GM08714 (cell line): ENCODE results near the gene IGDCC3.

Experiments used
- H3K4me3 ChIP-seq: fragments of 200-500 bp; sonication (Bioruptor generic); 2 replicates; pipeline ENCODE4 v1.5.1; 2014; ENCODE audit warnings: mild to moderate bottlenecking, low read length, inconsistent platforms
- ZNF274 ChIP-seq: IDR thresholded peaks from 2 replicates; pipeline ENCODE4 v1.6.1; 2012; ENCODE audit warnings: mild to moderate bottlenecking, low read depth, low read length

IGDCC3 gene

GRCh38 chr15:65377976-65378366, at the start of gene IGDCC3:
Gene IGDCC3, minus strand, starts transcription at chr15:65378002. Its CDS starts 214 bp downstream, at chr15:65377788.
- peak within 1 kb of the TSS; percentile 43 for H3K4me3 ChIP-seq
- no peak for TF ChIP-seq ZNF274

- no peak for TF ChIP-seq ZNF274
- no peak overlapping the region for H3K4me3 ChIP-seq
These were observed 48.5 kb upstream of the IGDCC3 start for GRCh38 chr15:65426216-65426853.

DNA sequence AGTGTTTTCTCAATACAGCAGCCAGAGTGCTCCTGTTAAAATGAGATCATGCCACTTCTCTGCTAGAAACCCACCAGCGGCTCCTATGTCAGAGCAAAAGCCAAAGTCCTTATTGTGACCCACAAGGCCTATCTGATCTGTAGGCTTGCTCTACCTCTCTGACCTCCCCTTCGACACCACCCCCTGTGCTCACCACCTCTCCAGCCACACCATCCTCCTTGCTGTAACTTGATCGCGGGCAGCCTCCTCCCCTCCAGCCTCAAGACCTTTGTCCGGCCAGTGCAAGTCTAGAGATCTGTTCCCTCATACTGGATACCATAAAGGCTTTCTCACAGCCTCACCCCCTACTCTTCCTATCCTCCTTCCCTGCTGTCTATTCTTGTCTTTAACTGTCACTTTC, 46.9 kb upstream of the IGDCC3 start:
- no peak for TF ChIP-seq ZNF274

GRCh38 chr15:65423976-65424679, 46.3 kb upstream of the IGDCC3 start:
- TF ChIP-seq ZNF274 = no peak
- no peak overlapping the region for H3K4me3 ChIP-seq

More for the DNA sequence above, 46.9 kb upstream of the IGDCC3 start:
- no peak overlapping the region for H3K4me3 ChIP-seq

DNA sequence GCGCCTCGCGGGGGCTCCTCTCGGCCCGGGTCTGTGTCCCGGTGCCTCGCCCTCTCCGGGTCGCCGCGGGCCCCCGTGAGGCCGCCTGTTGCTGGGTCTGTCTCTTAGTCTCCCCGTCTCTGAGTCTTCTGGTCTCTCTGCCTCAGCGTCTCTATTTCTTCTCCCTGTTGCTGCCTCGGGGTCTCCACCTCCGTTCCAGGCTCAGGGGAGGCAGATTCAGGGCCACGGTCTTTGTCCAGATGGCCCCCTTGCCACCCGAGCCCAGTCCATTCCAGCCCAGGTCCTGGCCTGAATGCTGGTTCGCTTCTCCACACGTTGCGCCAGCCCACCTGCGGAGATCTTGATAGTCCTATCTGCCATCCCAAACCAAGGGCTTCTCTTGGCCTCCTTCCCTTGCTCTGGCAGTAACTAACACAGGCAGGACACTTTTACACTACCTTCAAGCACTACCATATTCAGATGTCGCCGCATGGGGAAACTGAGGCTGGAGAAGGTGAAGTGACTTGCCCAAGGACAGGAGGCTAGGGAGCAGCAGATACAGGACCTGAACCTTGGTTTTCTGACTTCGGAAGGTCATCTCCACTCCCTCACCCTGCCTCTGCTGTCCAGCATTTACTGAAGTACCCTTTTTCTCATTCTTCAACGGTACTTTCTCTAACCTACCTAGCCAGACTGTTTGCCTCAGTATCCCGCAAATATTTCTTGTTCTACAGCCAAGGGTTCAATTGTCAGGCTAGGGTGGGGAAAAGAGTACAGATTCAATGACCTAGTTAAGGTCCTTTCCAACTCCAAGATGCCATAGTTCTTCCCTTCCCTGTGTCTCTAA, 45.6 kb upstream of the IGDCC3 start:
- TF ChIP-seq ZNF274 = no peak
- H3K4me3 ChIP-seq = no peak overlapping the region

DNA sequence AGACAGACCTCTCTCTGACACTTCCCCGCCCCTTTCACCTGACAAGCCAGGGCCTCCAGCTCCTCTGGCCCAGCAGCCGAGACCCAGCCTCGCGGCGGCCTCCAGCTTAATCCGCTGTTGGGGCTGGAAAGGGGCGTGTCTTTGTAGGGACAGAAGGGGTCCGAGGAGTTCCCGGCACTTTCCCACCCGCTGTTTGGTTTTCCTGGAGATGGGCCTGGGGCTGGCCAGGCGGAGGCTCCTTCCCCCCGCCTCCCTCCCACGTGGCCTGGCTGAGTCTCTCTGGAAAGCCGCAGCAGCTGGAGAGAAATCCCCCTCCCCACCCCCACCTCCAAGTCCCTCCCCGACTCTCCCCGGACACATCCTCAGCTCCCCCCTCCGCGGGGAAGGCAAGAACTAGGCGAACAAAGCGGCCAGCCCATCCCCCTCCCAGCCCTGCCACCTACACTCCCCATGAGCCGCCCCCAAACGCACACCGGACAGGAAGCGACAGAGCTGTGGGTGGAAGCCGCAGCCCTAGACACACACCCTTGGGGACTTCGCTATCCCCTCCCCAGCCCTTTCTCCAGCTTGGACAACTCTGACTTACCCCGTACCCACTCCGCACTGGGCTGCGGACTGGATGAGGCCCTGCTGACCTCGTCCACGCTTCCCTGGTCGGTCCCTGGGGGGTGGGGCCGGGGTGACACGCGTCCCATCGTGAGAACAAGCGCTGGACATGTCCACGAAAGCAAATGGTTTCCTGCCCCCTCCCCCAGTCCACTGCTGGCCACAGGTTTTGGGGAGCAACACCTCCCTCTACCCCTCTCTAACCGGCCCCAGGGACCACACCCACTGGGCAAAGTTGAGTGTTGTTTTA, 43.8 kb upstream of the IGDCC3 start:
- no peak for TF ChIP-seq ZNF274
- peak overlapping the region; percentile 60; the same call in 1 of the 2 replicates for H3K4me3 ChIP-seq

DNA sequence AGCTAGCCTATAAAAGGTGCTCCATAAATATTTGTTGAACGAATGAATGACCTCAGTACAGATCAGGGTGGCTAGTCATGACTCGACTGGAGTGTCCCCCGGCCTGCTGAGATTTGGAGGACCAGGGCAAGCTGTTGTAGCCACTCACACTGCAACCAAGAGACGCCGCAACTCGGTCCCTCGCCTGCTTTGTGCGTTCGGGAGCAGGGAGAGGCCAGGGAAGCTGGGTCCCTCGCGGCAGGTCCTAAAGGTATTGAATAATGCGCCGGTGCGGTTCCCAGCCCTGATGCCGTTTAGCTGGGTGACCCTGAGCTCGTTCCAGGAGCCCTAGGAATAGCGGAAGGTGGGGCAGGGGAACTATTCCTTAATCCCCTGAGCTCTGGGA, 43.2 kb upstream of the IGDCC3 start:
- no peak overlapping the region for H3K4me3 ChIP-seq
- no peak for TF ChIP-seq ZNF274

- no peak overlapping the region for H3K4me3 ChIP-seq
- no peak for TF ChIP-seq ZNF274
These were observed 40.8 kb upstream of the IGDCC3 start for GRCh38 chr15:65418596-65418995.

- H3K4me3 ChIP-seq = no peak overlapping the region
- TF ChIP-seq ZNF274 = no peak
These were observed 39.1 kb upstream of the IGDCC3 start for GRCh38 chr15:65416845-65417416.

- H3K4me3 ChIP-seq = no peak overlapping the region
- TF ChIP-seq ZNF274 = no peak
These were observed 37.2 kb upstream of the IGDCC3 start for GRCh38 chr15:65414841-65415621.

DNA sequence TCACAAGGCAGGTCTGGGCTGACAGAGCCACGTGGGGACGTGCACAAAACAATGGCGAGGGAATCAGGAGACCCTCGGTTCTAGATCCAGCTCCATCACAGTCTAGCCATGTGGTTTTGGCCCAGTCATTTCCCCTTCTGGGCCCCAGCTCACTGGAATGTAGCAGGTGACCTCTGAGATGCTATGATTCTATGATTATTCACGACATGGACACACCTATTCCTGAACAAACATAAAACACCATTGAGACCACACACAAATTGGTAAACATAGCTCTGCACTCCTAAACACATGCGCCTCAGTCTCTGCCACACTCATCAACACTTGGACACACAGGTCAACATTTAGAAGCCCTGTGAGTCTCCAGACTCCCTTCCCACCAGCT, 36.0 kb upstream of the IGDCC3 start:
- H3K4me3 ChIP-seq = no peak overlapping the region
- no peak for TF ChIP-seq ZNF274

DNA sequence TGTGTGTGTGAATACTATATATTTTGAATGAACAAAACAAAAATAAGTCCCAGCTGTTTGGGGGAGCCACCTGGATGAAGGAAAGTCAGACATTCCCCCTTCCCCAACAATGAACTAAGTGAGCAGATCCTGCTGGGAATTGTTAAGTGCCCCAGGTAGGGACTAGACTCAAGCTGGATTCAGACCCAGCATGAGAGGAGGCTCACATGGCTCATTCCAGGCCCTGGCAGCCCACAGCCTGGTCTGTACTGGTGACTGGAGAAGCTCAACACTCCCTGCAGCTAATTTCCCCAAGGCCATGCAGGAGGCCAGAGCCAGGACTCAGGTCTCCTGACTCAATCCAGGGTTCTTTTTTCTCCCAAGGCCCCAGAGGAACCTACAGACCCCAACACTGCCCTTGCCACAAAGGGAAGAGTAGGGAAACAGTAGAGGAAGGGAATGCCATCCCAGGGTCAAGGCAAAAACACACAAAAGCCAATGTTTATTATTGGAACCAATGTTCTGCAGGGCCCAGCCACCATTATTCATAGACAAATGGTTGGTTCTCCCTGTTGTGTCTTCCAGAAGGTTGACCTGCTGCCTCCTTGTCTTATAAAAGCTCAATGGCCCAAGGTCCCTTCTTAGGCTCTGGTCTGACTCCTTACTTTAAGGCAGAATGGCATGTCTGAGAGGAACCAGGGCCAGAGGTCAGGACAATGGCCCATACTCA, 35.4 kb upstream of the IGDCC3 start:
- H3K4me3 ChIP-seq = no peak overlapping the region
- TF ChIP-seq ZNF274 = no peak
